ENCODE results near the gene CDR2L. TPM values are rescaled to one million over a fixed set of nuclear protein-coding genes. Genes with fewer than 3 reads are reported as not detected.

Gene CDR2L
- polyA plus RNA-seq, 1 of the 3 experiments (the other 2 are of a cell fraction) = 21.2 TPM

GRCh38 chr17:75034236-75034908 is 46.9 kb downstream of the CDR2L start (continued):
- TF ChIP-seq CHD2 (IDR thresholded peaks at IDR 0.05; ENCODE audit: low read length, partially characterized antibody) (peak; percentile 84), JUND (IDR thresholded peaks at IDR 0.05) (no peak), GATA2 (CRISPR knock-in tag; IDR thresholded peaks at IDR 0.05) (0 out of 2 replicates have a peak, but pooled peaks have one; percentile 38), SMC3 (IDR thresholded peaks at IDR 0.05; ENCODE audit: low read depth, low read length) (peak; percentile 26; the same call in 1 of the 2 replicates), USF2 (IDR thresholded peaks at IDR 0.05; ENCODE audit: borderline replicate concordance, low read depth, low read length) (peak; percentile 43; the same call in 1 of the 2 replicates), GABPA (IDR thresholded peaks at IDR 0.05; ENCODE audit: low read depth) (0 out of 2 replicates have a peak, but pooled peaks have one; percentile 10), USF1 (IDR thresholded peaks at IDR 0.05; ENCODE audit: borderline replicate concordance, low read depth) (peak; percentile 58; the same call in 1 of the 2 replicates), TEAD4 (IDR thresholded peaks at IDR 0.05; ENCODE audit: borderline replicate concordance, insufficient read depth) (peak; percentile 97), MXI1 (IDR thresholded peaks at IDR 0.05; ENCODE audit: low read depth, low read length) (peak; percentile 88), TAF1 (IDR thresholded peaks at IDR 0.05; ENCODE audit: borderline replicate concordance, low read depth, low read length) (0 out of 2 replicates have a peak, but pooled peaks have one; percentile 22), NRF1 (IDR thresholded peaks at IDR 0.05; ENCODE audit: low read depth, low read length) (no peak), TCF12 (IDR thresholded peaks at IDR 0.05) (peak; percentile 4; the same call in 1 of the 2 replicates), RAD21 (IDR thresholded peaks at IDR 0.05; ENCODE audit: low read length) (no peak), YY1 (IDR thresholded peaks at IDR 0.05; ENCODE audit: low read depth) (0 out of 2 replicates have a peak, but pooled peaks have one; percentile 15), RXRA (IDR thresholded peaks at IDR 0.05; ENCODE audit: borderline replicate concordance, low read depth) (no peak), EZH2phosphoT487 (IDR thresholded peaks at IDR 0.05; ENCODE audit: borderline replicate concordance, low read depth) (no peak), ZBTB33 (IDR thresholded peaks at IDR 0.05; ENCODE audit: borderline replicate concordance, low read depth) (peak; percentile 28; the same call in 1 of the 2 replicates), IRF3 (IDR thresholded peaks at IDR 0.05; ENCODE audit: low read depth, low read length) (no peak), SIN3A (IDR thresholded peaks at IDR 0.05; ENCODE audit: borderline replicate concordance, low read depth, low read length) (peak; percentile 65; the same call in 1 of the 2 replicates), MEF2A (IDR thresholded peaks at IDR 0.05; ENCODE audit: borderline replicate concordance, low read depth) (no peak), EP300 (IDR thresholded peaks at IDR 0.05; ENCODE audit: borderline replicate concordance in 1 of 2, low read depth in 1 of 2, low read length in 1 of 2) (peak in 1 of 2 experiments; percentile 12; a peak in 1 of 4 replicates)
